Measurements from ENCODE around the gene HSPA4.
"Not testable (repeated sequence)": the region's sequence is repeated elsewhere in the genome, so short reads cannot be mapped to it uniquely, and the experiment has no call there.

The HSPA4 gene

DNA sequence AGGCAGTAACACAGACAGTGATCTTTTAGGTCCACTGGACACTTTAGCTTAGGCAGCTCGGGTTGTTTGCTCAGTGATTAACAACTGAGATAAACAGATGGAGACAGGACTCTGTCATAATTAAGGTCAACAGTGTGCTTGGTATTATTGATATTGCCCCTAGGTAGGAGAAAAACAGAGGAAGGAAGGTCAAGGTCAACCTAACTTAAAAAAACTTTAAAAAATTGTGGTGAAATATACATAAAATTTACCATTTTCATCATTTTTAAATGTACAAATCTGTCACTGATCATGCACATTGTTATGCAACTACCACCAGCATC is 2.1 kb upstream of the HSPA4 start:
- in situ Hi-C loops (cut with MboI; ENCODE audit: low sequenced_read_pairs) = no loop called here

DNA sequence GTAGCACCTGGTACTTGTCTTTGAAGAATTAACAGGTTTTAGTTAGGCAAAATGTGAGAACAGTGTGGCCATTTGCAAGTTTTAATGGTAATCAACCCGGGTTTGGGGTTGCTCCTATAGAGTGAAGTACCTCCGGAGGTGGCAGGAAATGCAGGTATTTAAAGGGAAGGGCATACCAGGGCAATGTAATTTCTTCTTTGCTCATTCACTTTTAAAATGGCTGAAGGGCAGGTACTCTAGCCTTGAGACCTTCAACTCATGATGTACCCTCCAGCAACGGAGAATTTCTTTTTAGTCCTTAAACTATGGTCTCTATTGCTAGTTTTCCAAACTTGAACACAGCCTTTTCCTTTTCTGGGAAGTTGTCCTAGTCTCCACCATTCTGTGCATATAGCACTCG is 1.3 kb upstream of the HSPA4 start:
- in situ Hi-C loops (cut with MboI; ENCODE audit: low sequenced_read_pairs) = no loop called here

DNA sequence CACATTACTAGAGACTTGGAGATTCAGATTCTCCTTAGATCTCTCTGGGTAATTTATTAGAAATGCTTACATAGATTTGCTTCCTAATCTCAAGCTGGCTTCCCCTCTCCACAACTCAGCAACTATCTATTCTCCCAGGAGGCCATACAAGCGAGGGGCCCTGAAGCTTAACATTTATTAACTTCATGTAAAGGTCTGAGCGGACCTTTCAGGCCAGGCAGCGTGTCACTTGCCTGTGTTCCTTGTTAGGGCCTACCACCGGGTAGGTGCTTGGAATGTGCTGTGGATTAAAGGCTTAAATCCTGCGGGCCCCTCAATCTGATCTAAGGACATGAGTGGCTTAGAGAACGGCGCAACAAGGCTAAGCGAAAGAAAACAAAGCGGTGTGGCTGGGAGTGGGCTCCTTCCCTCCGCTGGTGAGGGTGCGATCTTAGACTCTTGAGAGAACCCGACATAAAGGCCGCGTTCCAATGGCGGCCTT is 712 bp upstream of the HSPA4 start:
- in situ Hi-C loops (cut with MboI; ENCODE audit: low sequenced_read_pairs) = no loop called here

- in situ Hi-C loops (cut with MboI; ENCODE audit: low sequenced_read_pairs) = no loop called here
Measured at GRCh38 chr5:133052317-133053175, 733 bp downstream of the HSPA4 start.

GRCh38 chr5:133053448-133053847 is 1.6 kb downstream of the HSPA4 start:
- in situ Hi-C loops (cut with MboI; ENCODE audit: low sequenced_read_pairs) = no loop called here

- in situ Hi-C loops (cut with MboI; ENCODE audit: low sequenced_read_pairs) = no loop called here
Measured at GRCh38 chr5:133054697-133055471, 3.1 kb downstream of the HSPA4 start.

DNA sequence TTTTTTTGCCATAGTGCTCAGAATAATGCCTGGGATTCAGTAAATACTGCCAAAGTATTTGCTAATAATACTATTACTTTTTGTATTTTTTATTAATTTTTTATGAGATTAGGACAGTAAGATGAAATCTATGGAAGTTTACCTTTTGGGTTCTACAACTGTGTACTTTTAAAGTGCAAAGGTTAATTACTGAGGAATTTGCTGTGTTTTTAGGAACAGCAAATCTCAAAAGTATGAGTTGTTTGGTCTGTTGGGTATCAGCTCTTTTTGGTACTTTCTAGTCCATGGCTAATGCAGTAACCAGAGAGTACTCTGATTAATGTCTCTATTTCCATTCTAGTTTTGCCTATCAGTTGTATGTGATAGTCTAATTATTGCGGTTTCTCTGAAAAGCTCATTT is 5.1 kb downstream of the HSPA4 start:
- in situ Hi-C loops (cut with MboI; ENCODE audit: low sequenced_read_pairs) = no loop called here

GRCh38 chr5:133059621-133060020 is 7.8 kb downstream of the HSPA4 start:
- in situ Hi-C loops (cut with MboI; ENCODE audit: low sequenced_read_pairs) = no loop called here

DNA sequence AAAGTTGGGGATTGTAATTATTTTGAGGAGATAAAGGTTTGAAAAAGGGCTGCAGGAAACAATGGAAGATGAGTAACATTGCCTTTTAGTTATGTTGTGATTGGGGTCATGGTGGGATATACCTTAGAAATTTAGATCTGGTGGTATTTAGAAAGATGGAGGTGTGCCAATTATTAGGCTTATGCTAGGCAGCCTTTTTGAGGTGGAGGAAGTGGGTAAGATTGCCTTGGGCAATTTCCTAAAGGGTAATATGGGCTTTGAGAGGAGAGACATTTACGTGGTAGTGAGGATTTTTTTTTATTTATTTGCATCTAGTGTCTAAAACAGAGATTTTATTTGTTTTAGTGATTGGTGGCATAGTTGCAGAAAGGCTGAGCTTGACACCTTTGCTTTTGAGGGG is 10.5 kb downstream of the HSPA4 start:
- in situ Hi-C loops (cut with MboI; ENCODE audit: low sequenced_read_pairs) = no loop called here

DNA sequence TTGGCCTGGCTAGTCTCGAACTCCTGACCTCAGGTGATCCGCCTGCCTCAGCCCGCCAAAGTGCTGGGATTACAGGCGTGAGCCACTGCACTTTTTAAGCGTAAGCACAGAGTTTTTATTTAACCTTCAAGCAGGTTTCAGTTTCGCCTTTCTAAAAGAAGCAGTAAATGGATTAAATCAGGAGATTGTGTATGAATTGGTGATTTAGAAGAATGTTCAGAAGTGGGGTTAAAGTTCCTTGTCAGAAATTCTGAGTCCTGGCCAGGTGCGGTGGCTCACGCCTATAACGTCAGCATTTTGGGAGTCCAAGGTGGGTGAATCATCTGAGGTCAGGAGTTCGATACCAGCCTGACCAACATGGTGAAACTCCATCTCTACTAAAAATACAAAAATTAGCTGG is 12.2 kb downstream of the HSPA4 start:
- in situ Hi-C loops (cut with MboI; ENCODE audit: low sequenced_read_pairs) = no loop called here

DNA sequence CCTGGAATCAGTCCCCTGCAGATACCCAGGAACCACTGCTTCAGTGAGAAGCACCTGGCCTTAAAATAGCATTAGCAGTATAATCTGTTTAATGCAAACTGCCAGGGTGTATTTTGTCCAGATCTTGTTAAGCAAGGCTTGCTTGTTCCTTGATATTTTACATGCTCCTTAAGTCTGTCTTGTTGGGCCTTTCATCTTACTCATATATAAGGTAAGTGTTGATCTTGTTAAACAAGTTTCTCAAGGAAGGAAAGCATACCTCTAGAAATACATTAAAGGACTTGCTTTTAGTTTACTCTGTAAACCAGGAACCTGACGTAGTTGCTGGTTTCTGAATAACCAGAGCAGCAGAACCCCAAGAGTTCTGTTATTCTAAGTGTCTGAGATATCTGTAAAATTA is 13.7 kb downstream of the HSPA4 start:
- in situ Hi-C loops (cut with MboI; ENCODE audit: low sequenced_read_pairs) = no loop called here

- in situ Hi-C loops (cut with MboI; ENCODE audit: low sequenced_read_pairs) = no loop called here
Measured at GRCh38 chr5:133066045-133066444, 14.2 kb downstream of the HSPA4 start.

GRCh38 chr5:133072021-133072420 is 20.2 kb downstream of the HSPA4 start:
- in situ Hi-C loops (cut with MboI; ENCODE audit: low sequenced_read_pairs) = no loop called here

DNA sequence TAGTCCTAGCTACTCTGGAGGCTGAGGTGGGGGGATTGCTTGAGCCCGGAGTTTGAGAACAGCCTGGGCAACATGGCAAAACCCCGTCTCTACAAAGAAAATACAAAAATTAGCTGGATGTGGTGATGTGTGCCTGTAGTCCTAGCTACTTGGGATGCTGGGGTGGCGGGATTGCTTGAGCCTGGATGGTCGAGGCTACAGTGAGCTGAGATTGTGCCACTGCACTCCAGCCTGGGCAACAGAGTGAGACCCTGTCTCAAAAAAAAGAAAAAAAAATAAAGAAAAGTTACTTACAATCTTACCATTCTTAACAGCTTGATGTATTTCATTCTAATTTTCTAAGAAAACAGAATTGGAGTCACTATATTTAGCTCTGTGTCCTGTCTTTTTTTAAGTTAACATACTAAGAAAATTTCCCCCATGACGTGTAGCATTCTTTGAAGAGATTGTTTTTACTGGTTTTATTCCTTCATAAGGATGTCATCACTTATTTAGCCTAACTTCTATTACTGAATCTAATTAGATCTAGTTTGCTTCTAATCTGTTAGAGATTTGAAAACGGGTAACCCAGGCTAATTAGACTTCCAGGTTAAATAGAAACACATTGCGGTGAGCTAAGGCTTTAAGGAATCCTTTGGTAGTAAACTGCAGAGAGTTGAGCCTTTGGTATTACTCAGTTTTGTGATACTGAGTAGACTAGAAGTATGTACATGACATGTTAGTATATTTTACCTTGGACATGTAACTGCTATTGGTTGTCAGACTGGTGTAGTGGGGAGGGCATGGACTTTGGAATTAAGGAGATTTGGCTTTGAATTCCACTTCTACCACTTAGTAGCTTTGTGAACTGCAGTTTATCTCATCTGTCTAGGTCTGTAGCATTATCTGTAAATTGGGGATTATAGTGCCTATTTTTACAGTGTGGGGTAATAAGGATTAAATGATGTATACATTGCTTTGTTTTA is 24.0 kb downstream of the HSPA4 start:
- in situ Hi-C loops (cut with MboI; ENCODE audit: low sequenced_read_pairs) = no loop called here

DNA sequence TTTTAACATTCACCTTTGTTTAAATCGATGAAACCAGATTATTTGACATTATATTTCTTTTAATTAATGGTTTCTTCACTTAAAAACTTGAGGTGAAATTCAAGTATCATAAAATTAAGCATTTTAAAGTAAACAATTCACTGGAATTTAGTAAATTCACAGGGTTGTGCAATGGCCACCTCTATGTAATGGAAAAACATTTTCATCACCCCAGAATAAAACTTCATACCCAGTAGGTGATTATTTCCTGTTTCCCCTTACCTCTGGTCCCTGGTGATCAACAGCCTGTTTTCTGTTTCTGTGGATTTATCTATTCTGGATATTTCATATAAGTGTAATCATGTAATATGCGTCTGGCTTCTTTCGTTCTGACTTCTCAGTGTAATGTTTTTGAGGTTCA is 27.2 kb downstream of the HSPA4 start:
- in situ Hi-C loops (cut with MboI; ENCODE audit: low sequenced_read_pairs) = no loop called here

DNA sequence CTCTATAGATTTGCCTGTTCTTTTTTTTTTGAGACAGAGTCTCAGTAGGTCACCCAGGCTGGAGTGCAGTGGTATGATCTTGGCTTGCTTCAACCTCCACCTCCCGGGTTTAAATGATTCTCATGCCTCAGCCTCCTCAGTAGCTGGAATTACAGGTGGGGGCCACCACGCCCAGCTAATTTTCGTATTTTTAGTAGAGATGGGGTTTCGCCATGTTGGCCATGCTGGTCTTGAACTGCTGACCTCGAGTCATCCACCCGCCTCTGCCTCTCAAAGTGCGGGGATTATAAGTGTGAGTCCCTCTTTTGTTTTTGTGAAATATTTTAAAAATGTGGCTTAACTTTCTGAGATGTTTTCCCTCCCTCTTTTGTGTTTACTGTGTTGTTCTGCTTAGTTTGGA is 29.2 kb downstream of the HSPA4 start:
- in situ Hi-C loops (cut with MboI; ENCODE audit: low sequenced_read_pairs) = no loop called here

GRCh38 chr5:133081703-133082102 is 29.9 kb downstream of the HSPA4 start:
- in situ Hi-C loops (cut with MboI; ENCODE audit: low sequenced_read_pairs) = no loop called here

DNA sequence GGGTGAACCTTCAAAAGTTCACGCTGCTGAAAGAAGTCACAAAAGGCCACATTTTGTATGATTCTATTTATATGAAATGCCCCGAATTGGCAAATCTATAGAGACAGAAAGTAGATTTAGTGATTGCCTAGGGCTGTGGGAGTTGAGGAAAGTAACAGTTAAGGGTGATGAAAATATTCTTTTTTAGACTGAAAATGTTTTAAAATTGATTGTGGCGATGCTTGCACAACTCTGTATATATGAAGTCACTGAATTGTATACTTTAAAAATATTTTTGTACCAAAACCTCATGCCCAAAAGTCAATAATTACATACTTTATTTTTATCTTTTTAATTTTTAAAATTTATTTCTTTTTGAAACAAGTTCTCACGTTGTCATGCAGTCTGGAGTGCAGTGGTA is 30.3 kb downstream of the HSPA4 start:
- in situ Hi-C loops (cut with MboI; ENCODE audit: low sequenced_read_pairs) = no loop called here

GRCh38 chr5:133083901-133084300 is 32.1 kb downstream of the HSPA4 start:
- in situ Hi-C loops (cut with MboI; ENCODE audit: low sequenced_read_pairs) = no loop called here

- in situ Hi-C loops (cut with MboI; ENCODE audit: low sequenced_read_pairs) = not testable (repeated sequence)
Measured at GRCh38 chr5:133085171-133085570, 33.4 kb downstream of the HSPA4 start.

GRCh38 chr5:133086366-133086875 is 34.6 kb downstream of the HSPA4 start:
- in situ Hi-C loops (cut with MboI; ENCODE audit: low sequenced_read_pairs) = no loop called here

Data from HL-60/S4 treated with retinoic acid at 250 ng/mL for 4 days and 3 days (cell line).